Measurements from ENCODE around the gene UBE2Z.

- no peak for TF ChIP-seq ELK1 (IDR thresholded peaks at IDR 0.05; ENCODE audit: low read depth, low read length)
- no peak for TF ChIP-seq CTCF (IDR thresholded peaks at IDR 0.05)
- no peak for TF ChIP-seq CHD2 (IDR thresholded peaks at IDR 0.05; ENCODE audit: low read length, partially characterized antibody)
- no peak for TF ChIP-seq REST (IDR thresholded peaks at IDR 0.05)
These were observed 20.0 kb downstream of the UBE2Z start for GRCh38 chr17:48927978-48928745.
